GM19324 (cell line): ENCODE results near the gene HCFC1.

Experiments
- ATAC-seq: cut with Tn5 transposase; IDR thresholded peaks from one replicate; pipeline ENCODE4 v1.9.1; 2021; ENCODE audit warnings: mild to moderate bottlenecking, moderate library complexity; ENCODE audit not compliant: unreplicated experiment, low FRiP score

Gene HCFC1

DNA sequence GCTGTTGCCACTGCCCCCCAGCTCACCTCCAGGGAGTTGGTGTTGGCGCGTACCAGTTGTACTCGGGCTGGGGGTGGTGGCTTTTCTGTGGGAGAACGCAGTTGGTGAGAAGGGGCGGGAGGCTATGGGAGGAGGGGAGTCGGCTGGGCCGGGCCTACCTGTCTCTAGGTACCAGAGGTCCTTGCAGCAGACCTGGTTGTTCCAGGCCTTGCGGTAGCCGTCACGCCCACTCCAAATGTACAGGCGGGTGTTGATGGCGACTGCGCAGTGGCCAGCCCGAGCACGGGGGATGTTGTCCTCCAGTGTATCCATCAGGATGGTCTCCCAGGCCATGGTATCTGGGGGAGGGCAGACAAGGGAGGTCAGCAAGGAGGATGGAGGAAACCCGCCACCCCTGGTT lies 11.5 kb downstream of the HCFC1 start:
- ATAC-seq = no peak

DNA sequence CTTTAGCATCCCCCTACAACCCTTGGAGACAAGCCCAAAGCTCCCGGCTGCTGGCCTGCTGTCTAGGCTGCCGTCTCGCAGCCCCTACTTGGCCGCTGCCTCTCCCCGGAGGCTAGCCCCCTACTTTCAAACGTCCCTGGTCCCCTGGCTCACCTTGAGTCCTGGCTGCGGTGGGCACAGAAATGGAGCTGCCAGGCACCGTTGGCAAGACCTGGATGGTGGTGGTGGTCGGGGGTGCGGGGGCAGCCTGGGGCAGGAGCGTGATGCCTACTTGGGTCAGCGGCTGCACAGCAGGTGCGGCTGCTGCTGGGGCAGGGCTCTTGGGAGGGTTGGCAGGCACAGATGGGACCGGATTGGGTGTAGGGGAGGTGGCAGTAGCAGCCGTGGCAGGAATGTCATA lies 12.0 kb downstream of the HCFC1 start:
- no peak for ATAC-seq

DNA sequence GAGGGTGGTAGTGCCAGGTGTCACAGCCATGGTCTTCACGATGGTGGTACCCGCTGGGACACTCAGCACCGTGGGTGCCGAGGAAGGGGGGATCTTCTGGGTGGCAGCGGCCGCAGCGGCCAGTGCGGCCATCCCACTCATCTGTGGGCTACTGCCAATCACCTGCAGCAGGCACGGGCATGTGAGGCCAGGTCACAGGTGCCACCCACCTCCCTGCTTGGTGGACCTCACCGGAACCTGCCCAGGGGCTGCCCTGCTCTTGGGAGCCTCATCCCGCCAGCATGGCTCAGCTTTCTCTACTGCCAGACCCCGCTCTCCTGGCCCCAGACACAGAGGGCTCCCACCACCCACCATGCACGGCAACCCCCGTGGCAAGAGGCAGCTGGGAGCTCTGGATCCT lies 13.0 kb downstream of the HCFC1 start:
- no peak for ATAC-seq

DNA sequence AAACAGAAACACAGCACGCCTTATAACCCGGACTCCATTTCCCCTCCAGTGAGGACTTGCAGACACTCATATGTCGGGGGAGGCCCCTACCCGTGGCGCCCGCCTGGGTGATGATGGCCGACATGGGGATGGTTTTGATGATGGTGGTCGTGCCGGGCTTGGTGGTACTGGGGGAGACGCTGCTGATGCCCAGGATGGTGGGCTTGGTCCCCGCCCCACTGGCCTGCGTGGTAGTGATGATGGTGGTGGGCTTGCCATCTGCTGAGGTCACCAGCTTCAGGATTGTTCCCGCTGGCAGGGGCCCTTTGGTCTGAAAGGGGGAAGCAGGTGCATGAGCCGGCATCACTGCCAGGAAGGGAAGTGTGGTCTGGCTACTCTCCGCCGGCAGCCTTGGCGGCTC lies 14.4 kb downstream of the HCFC1 start:
- ATAC-seq = no peak

DNA sequence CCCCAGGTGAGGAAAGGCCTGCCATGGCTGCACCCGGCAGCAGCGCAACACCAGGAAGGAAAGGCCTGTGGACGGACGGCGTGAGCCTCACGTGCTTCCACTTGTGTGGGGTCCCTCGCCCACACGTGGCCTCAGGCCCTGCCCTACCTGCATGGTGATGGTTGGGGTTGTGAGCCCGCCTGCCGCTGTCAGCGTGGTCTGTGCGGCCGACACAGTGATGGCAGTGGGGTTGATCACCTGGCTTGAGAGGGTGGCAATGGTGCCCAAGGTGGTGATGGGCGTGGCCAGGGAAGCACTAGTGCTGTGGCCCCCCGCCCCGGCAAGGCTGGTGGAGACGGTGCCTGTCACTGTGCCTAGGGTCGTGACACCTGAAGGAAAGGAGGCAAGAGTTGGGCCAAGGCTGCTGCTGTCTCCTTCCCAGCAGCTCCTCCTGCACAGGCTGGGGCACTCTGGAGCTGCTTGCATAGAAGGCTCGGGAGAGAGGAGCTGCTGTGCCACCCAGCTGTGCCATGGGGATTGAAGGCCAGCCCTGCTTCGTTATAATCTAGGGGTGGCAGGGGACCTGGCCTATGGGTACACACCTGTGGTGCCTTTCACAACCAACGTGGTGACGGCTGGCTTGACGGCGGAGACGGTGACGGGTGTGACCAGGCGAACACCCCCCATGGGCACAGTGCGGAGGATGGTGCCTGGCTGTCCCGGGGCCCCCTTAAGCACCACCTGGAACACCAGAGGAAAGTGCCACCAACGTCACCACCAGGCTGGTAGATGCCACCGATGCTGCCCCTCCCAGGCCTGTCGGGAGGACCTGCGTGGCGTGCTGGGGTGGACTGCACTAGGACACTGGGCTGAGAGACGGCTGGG lies 15.3 kb downstream of the HCFC1 start:
- no peak for ATAC-seq

DNA sequence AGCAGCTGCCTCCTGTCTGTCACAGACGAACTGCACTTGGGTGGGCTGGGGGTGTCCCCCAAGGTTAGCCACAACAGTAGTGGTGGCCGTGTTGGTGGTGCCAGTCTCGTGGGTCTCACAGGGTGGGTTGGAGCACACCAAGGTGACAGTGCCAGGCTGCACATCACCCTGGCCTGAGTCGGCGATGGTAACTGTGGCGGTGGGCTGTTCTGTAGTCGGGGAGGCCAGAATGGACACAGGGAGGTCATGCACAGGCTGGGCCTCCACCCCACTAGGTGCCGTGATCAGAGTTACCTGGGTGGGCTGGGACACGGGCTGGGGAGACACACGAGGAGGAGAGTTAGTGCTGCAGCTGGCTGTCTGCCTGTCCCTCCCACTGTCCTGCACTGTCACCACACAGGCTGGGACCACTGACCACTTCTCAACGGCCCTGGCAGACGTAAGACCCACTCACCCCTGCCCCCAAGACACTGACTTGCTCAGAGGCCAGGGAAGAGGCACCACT lies 16.3 kb downstream of the HCFC1 start:
- ATAC-seq = no peak

DNA sequence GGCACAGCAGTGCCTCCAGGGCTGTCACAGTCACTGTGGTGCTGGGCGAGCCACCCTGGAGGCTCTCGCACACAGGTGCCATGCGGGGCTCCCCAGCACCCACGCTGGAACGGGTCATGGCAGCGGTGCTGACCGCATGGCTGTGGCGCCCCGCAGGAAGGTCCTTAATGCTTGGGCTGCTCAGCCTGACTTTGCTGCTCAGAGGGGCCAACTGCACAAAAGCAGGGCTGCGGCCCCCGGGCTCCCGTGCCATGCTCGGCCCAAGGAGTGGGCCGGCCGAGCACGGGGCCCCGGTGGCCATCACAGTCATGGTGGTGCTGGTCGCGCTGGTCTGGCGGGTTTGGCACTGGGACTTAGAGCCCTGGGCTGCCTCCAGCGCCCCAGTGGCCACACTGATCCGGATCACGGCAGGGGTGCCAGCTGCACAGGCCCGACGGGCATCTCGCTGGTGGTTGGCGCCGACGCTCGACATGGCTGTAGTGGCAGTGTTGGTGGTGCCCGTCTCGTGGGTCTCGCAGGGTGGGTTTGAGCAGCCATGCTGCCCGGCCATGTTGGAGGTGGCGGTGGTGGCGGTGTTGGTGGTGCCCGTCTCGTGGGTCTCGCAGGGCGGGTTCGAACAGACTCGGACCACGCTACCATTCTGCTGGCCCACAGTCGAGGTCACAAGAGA lies 16.9 kb downstream of the HCFC1 start:
- no peak for ATAC-seq

DNA sequence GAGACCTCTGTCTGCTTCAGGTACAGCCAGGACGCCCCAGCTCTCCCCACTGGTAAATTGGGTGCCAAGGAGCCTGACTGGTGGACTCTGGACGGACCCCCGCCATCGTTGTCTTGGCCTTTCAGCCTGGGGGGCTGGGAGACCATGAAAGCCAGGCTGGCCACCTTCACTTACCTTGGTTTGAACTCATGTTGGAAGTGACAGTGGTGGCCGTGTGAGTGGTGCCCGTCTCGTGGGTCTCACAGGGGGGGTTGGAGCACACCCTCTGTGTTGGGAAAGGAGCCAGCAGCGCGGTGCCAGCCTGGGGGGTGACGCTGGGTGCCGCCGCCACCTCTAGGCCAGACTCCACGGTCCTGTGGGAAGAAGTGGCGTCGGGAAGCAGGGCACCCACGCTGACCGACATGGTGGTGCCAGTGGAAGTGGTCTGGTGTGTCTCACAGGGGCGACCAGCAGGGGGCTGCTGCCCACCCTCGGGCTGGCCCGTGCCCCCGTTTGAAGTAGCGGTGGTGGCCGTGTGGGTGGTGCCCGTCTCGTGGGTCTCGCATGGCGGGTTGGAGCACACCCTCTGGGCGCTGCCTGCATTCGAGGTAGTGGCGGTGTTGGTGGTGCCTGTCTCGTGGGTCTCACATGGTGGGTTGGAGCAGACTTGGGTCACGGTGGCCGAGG lies 17.6 kb downstream of the HCFC1 start:
- no peak for ATAC-seq

DNA sequence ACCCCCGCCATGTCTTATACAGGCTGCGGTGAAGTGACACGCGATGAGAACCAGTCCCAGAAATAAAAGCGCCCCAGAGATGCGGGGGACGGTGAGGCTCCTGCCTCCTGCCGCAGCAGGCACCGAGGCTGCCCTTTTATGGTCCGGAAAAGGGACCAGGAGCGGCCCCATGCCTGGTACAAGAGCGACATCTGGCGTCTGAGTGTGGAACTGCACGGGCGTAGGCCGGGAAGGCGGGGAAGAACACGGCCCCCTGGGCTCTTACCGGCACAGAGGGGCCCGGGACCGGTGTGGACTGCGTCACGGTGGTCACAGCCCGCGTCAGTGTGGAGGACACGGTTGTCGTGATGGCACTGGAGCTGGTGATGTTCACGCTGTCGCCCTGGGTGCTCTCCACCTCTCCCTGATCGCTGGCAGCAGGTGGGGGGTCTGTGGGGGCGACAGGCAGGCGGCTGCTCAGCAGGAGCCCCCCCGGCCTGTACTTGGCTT lies 18.2 kb downstream of the HCFC1 start:
- no peak for ATAC-seq

DNA sequence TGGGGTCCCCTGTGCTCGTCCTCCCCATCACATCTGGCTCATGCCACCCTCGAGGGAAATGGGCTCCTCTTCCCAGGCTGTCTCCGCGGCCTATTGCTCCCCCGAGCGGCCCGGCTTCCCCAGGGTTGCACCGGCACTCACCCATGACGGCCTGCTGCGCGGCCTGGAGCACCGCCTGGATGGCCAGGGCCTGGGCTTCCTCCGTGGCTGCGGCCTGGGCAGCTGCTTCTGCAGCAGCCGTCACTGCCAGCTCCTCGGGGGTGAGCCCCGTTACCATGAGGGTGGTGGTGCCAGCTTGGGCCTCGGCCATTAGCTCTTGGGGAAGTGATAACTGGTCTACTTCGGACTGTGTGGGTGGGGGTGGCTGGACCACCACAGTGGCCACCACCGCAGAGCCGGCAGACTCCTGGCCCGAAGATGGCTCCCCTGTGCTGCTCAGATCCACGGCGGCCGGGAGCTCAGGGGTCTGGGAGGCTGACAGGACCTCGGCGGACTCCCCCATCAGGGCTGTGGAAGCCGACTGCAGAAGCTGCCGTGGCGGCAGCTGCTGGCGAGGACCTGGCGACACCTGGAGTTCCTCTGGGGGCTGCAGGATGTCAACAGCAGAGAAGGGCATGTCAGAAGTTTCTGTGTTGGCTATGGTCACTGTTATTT lies 19.1 kb downstream of the HCFC1 start:
- ATAC-seq = no peak

DNA sequence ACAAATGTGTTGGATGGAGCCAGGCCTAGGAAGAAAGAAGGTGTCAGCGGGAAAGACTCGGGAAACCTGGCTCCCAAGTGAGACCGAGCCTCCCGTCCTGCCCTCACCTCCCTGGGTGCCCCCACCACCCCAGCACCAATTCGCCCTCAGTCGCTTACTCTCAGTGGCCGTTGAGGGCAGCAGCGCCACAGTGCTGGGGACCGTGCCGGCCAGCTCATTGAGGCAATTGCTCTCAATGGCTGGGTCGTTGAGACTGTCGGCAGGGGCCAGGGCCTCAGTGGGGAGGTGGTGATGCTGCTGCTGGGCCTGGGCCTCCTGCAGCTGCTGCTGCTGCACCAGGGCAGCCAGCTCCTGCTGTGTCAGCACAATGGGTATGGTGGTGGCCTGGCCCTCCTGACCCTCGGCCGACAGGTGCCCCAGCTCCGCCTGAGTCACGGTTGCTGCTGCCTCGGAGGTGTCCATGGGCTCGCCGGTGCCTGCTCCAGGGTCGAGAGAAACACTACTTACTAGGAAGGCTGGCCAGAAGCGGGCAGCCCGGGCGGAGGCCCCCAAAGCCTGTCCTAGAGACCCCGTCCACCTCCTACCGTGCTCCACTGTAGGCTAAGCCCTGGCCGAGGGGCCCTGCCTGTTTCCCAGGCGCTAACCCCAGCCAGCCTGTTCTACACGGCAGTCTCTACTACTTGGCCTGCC lies 19.8 kb downstream of the HCFC1 start:
- ATAC-seq = no peak

DNA sequence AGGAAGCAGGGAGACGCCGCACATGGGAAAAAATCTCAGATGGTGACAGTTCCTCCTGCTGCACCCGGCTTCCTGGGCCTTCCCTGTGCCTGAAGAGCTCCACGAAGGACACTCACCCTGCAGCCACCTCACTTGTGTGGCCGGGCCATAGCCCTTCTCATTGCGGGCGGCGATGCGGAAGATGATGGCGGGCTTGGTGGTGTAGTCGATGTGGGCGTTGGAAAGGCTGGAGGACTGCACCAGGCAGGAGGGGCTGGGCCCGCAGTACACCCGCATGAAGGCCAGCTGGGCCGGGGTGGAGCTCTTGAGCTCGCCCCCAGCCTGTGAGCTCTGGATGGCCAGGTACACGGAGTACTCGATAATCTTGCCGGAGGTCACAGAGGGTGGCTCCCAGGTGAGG lies 21.5 kb downstream of the HCFC1 start:
- no peak for ATAC-seq

DNA sequence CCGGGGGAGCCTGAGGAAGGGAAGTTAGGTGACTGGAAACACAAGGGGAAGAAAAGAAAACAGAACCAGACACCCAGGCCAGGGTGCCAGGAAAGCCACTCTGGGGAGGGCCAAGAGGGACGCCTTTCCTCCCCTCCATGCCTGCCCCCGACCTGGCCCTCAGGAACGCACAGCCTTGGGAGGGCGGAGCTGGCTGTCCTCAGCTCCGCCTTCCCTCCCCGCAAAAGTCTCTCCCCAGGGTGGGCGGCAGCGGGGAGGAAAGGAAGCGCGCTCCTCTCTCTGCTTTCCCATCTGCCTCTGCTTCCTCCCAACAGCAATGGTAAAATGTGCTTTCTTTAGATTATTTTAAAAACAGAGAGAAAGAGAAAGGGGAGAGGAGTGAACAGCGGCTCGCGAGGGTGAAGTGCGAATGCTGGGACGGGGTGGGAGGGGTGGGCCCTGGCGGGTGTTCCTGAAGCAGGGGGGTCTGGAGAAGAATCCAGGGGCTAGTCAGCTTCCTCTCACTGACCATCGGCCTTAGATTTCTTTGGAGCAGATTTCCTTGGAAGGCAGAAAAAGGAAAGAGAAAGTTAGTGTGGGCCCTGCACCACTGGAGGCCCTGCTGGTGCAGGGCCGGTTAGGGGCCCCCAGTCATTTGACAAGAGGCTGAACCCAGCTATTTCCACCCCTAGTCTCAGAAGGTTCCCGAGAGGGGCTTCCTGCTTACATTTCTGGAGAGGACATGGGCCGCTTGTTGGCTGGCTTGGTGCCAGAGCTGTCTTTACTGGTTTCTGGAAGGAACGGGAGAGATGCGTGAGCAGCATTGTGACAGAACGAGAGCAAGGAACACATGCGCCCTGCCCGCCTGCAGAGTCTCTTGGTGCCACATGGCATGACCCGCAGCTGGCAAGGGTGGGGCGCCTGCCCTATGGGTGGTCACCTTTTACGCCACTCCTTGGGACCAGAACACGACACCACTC lies 22.5 kb downstream of the HCFC1 start:
- no peak for ATAC-seq

DNA sequence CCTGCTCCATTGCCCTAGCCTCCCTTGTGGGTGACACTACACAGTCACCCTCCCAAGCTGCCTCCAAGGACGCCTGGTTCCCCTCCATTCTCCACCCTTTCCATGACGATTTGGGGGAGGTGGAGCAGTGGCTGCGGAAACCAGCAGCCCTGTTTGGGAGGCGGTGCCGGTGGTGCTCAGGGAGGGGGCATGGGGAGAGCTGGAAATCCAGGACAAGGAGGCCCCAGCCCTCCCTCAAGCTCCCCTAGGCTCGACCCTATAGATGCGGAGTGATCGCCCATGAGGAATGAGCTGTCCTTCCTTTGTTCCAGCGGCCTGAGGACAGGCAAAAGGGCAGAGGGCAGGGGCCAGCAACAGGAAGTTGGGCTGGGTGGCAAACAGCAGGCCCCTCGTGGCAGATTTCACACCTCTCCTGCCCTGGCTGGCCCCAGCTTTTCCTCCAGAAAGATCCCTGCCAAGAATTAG lies 23.6 kb downstream of the HCFC1 start:
- no peak for ATAC-seq

DNA sequence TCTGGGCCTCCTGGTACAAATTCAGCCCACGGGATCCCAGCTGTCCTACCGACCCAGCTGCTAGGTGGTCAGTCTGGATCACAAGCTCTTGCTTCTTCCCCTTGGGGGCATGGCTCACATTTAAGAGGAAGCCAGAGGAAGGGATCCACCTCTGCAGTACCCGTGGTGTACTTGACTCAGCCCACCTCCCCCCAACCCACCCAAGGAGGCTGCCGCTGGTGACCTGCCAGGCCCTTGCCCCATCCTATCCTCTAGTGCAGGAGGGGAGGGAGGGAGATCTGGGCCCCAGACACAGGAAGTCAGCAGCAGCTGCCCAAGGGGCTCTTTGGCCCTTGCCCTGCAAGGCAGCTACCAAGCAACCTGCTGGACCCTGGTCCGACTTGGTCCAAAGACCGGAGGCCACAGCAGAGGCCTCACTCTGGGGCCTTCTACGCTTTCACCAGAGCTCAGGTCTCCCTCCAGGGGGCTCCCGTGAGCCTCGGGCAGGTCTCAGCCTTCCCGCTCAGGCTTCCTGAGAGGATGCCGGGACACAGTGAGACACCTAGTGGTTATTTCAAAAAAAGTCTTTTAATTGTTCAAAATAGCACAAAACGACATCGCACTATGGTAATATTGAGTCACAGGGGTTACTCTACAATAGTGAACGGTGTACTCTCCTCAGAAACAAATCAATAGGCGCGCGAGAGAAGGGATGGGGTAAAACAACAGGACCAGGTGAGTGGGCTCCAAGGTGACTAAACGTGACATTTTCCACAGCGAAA lies 24.4 kb downstream of the HCFC1 start:
- no peak for ATAC-seq

DNA sequence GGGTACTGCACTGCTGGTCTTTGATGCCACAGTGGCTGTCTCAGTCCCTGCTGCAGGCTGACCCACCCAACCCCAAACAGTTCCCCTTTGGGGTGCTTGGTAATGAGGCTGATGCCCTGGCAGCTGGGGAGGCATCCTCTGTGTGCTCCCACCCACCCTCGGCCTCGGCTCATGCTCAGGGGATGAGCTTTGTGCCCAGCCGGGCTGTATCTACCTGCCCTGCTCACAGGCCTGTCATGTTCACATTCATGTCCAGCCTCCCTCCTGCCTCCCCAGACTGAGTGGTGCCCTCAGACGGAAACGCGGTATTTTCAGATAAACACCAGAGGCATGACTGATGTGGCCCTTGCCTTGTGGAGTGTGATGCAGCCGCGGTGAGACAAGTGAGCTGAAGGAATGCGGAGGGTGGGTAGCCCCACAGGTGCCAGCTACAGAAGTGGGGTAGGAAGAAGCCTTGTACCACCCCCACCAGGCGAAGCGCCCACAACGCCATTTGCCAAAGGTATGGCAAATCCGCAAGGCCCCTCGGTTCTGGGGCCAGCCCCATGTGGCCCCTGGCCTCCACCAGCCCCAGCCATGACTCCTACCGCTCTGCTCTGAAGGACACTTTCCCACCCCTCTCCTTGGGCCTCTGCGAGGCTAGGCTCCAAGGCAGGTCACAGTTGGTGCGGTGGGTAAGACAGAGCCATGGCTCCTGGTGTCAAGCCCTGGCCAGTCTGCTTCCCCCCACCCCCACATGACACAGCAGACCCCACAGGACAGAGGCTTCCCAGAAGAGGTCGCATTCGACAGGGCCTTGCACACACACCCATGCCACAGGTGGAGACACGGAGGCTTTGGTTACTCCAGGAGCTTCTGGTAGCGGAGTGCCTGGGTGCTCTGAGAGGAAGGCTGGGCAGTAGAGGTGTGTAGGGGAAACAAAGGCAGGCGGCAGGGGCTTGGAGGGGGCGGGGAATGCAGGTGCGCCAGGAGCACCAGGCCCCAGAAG lies 25.4 kb downstream of the HCFC1 start:
- no peak for ATAC-seq

DNA sequence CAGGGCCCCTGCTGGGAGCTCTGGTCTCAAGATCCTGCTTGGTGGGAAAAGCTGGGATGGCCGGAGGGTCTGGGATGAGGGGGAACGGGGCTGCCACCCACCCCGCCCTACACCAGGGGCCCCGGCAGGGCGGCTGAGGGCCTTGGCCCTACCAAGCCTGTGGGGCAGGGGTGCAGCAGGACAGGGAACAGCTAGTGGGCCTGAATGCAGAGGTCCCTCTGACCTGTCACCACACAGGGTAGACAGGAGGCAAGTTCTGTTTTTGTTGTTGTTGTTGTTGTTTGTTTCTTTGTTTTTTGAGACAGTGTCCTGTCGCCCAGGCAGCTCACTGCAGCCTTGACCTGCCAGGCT lies 26.8 kb downstream of the HCFC1 start:
- no peak for ATAC-seq
